Muscle layer of colon (tissue), 2 donors: Measurements from ENCODE around the gene PIGM.

Experiments used
- H3K27ac ChIP-seq: one replicate; pipeline ENCODE4 v1.7.0; 2013; ENCODE audit warnings: low read depth, mild to moderate bottlenecking, low read length, moderate library complexity
- H3K27me3 ChIP-seq, 2 donors: one replicate each; pipeline ENCODE4 v1.7.0; 2013; ENCODE audit warnings: low read length in 2 of 2, mild to moderate bottlenecking in 2 of 2; ENCODE audit not compliant: insufficient read depth in 2 of 2, control insufficient read depth in 1 of 2
- H3K36me3 ChIP-seq: one replicate; pipeline ENCODE4 v1.7.0; 2013; ENCODE audit warnings: mild to moderate bottlenecking, low read length; ENCODE audit not compliant: insufficient read depth
- H3K4me1 ChIP-seq: one replicate; pipeline ENCODE4 v1.7.0; 2013; ENCODE audit warnings: mild to moderate bottlenecking, low read length; ENCODE audit not compliant: insufficient read depth
- H3K4me3 ChIP-seq, 2 donors: one replicate each; pipeline ENCODE4 v1.7.0; 2013; ENCODE audit warnings: low read length in 2 of 2, low read depth in 1 of 2, mild to moderate bottlenecking in 1 of 2, moderate library complexity in 1 of 2
- H3K9ac ChIP-seq: one replicate; pipeline ENCODE4 v1.7.0; 2013; ENCODE audit warnings: low read length
- H3K9me3 ChIP-seq: one replicate; pipeline ENCODE4 v1.7.0; 2013; ENCODE audit warnings: mild to moderate bottlenecking, low read length
- donor health status: abdominal sarcoma.
- donor health status: Adenocarcinoma of cecum.

Gene PIGM

DNA sequence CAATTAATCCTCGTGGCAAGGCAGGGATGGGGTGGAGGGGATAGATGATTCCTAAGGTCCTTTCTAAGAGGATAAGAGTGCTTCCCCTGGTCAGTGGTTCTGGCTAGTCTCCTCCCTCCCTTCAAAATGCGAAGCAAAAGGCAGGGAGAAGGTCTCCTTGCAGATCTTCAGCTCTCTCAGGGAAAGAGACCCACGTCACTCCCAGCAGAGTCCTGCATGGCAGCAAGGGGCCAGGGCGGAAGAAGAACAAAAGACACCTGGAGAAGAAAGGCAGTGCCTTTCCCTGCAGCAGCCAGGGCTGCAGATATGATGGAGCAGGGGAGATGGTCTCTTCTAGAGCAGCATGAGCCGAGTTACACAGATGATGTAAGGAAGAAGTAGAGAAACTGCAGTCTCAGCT lies 48.1 kb downstream of the PIGM start:
- no peak overlapping the region for H3K4me3 ChIP-seq
- H3K9me3 ChIP-seq = no peaks in the 10 kb centered on the region
- no peak overlapping the region for H3K27ac ChIP-seq
- H3K27me3 ChIP-seq = no peaks in the 10 kb centered on the region
- peaks cover 14% of the 10 kb centered on the region for H3K4me1 ChIP-seq
- no peak overlapping the region for H3K9ac ChIP-seq
- no peaks in the 10 kb centered on the region for H3K36me3 ChIP-seq

DNA sequence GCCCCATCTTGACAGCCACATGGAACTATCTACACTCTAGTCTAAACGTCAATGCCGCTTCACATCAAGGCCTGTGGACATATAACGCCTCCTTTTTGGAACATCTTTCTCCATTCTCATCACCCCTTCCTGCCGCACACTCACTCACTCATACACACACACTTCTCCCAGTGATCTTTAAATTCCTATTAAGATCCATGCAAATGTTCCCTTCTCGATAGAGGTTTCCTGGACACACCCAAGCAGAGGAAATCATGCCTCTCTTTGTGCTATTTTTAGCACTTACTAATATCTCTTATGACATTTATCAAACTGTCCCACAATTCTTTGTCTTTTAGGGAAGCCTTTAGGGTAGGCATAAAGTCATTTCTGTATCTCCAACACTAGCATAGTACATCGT lies 49.5 kb downstream of the PIGM start:
- no peaks in the 10 kb centered on the region for H3K36me3 ChIP-seq
- no peak overlapping the region for H3K9ac ChIP-seq
- H3K27me3 ChIP-seq = no peaks in the 10 kb centered on the region
- H3K9me3 ChIP-seq = no peaks in the 10 kb centered on the region
- no peak overlapping the region for H3K4me3 ChIP-seq
- peaks cover 20% of the 10 kb centered on the region for H3K4me1 ChIP-seq
- H3K27ac ChIP-seq = no peak overlapping the region

DNA sequence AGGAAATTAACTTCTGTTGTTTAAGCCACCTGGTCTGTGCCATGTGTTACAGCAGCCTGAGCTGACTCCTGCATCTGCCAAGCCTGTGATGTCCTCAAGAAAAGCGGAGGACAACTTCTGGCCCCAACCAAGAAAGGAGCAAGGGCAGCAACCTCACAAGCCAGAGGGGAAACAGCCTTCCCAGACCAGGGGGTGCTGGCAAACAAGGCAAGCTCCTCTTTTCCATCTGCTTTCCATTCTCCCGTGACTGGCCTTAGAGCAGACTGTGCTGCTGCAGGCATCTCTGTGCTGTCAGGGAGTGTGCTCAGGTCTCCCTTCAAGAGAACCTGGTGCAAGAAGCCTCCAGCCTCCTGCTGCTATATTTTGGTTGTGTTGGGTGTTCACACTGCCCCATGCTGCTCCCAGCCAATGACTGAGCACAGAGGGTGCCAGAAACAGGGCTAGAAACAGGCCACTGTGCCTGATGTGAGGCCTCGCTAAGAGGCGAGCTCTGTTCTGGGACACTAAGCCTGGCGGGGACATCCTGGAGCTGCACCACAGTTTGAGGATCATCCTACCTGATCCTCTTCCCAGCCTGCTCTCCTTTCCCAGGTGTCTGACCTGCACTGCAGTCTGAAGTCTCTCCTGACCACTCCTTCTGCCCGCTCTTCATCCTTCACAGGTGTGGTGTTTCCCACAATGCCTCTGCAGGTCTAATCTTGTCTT lies 50.3 kb downstream of the PIGM start:
- Histone ChIP-seq H3K9ac (no peak overlapping the region), H3K4me3 (no peak overlapping the region), H3K9me3 (no peaks in the 10 kb centered on the region), H3K27me3 (no peaks in the 10 kb centered on the region), H3K4me1 (peaks cover 20% of the 10 kb centered on the region), H3K36me3 (no peaks in the 10 kb centered on the region), H3K27ac (no peak overlapping the region)

DNA sequence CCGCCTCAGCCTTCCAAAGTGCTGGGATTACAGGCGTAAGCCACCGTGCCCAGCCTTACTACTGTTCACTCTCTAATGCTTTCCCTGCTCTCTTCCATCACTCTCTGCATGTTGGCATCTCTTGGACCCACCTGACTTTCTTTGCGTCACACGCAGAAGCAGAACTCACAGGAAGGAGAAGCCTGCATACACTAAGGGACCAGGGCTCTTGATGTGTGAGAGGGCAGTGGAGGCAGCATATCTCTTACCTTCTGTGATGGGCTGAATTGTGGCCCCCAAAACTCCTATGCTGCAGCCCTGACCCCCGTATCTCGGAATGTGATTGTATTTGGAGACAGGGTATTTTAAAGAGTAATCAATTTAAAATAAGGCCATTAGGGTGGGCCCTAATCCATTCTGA lies 51.0 kb downstream of the PIGM start:
- H3K36me3 ChIP-seq = no peaks in the 10 kb centered on the region
- peaks cover 20% of the 10 kb centered on the region for H3K4me1 ChIP-seq
- H3K9ac ChIP-seq = no peak overlapping the region
- H3K27me3 ChIP-seq = no peaks in the 10 kb centered on the region
- no peaks in the 10 kb centered on the region for H3K9me3 ChIP-seq
- H3K27ac ChIP-seq = no peak overlapping the region
- H3K4me3 ChIP-seq = no peak overlapping the region

DNA sequence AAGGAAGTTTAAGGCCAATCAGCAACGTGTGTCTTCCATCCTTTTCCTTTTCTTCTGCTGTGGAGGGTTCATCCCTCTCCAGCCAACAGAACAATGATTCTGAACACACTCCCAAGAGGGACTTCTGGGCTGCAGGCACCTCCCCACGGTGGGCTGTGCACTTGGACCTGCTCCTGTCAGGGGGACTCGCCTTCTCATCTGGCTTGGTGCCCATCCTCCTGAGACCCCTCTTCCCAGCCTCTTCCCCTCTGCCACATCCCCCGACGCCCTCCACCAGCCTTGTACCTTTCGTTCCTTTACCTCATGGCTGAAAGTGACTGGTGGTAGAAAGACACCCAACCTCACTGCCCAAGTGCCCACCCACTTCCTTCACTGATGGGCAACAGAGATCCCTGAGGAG lies 51.7 kb downstream of the PIGM start:
- no peaks in the 10 kb centered on the region for H3K9me3 ChIP-seq
- H3K27me3 ChIP-seq = no peaks in the 10 kb centered on the region
- H3K9ac ChIP-seq = no peak overlapping the region
- H3K4me3 ChIP-seq = no peak overlapping the region
- no peaks in the 10 kb centered on the region for H3K36me3 ChIP-seq
- no peak overlapping the region for H3K27ac ChIP-seq
- H3K4me1 ChIP-seq = peaks cover 20% of the 10 kb centered on the region

DNA sequence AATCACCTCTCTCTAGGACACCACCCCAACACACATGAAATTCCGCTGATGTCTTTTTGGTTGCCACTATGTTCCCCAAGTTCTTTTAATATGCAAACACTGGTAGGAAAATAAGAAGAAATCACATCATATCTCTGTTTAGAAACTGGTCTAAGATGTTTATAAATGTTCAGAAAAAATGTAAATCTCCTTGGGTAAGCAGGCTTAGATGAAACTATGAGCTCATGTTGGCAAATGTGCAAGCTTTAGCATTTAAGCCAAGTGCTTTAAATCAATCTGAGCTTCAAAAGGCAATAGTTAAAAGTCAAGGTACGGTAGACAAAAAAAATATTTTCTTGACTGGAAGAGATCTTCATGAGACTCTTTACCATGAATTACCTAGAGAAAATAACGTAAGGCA lies 52.5 kb downstream of the PIGM start:
- H3K27ac ChIP-seq = no peak overlapping the region
- no peaks in the 10 kb centered on the region for H3K36me3 ChIP-seq
- H3K27me3 ChIP-seq = no peaks in the 10 kb centered on the region
- no peak overlapping the region for H3K4me3 ChIP-seq
- H3K4me1 ChIP-seq = peaks cover 20% of the 10 kb centered on the region
- H3K9ac ChIP-seq = no peak overlapping the region
- H3K9me3 ChIP-seq = no peaks in the 10 kb centered on the region

DNA sequence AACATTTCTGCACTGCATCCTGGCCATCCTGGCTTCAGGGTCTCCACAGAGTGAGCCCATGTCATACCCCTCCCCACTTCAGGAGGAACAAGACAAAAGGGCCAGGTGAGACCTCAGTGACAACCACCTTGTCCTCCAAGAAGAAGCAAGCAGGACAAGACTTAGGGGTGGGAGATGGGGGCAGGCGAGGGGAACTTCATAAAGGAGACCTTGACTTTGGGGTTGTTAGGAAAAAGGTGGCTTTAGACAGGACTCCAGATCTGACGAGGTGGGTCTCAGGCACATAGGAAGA lies 53.7 kb downstream of the PIGM start:
- no peak overlapping the region for H3K9ac ChIP-seq

DNA sequence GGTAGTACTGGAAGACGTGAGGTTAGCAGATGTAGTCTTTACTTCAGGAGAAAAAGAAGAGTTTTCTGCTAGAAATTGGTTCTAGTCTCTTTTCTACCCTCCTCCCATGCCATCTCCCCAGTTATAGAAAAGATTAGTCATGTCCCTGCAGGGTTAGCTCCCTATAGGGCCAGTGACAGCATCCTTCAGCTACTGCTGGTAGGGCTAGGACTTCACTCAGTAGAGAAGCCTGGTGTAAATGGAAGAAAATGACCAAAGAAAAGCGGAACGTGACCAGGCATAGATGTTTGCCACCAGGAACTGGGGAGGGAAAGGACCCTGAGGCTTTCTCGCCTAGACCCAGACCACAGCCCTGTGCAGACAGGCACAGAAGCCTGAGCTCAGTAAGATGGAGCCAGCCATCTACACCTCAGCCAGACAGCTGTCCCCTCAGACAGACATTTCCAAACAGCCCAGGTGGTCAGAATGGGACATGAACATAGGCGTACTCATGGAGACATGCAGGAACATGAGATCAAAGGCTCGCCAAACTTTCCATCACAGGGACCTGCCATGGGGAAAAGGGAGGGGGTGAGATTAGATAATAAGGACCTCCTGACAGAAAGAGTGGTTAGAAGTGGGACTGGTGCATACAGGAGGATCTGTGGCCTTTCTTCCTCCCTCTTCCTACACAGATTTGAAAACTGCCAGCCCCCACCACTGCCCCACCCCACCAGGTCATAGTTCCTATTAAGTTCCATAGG lies 54.3 kb downstream of the PIGM start:
- Histone ChIP-seq H3K27ac (no peak overlapping the region), H3K4me1 (peaks cover 20% of the 10 kb centered on the region), H3K27me3 (no peaks in the 10 kb centered on the region), H3K36me3 (no peaks in the 10 kb centered on the region), H3K9ac (no peak overlapping the region), H3K4me3 (no peak overlapping the region), H3K9me3 (no peaks in the 10 kb centered on the region)

More for the DNA sequence above, 53.7 kb downstream of the PIGM start:
- no peaks in the 10 kb centered on the region for H3K27me3 ChIP-seq
- no peak overlapping the region for H3K4me3 ChIP-seq
- no peaks in the 10 kb centered on the region for H3K9me3 ChIP-seq
- no peaks in the 10 kb centered on the region for H3K36me3 ChIP-seq
- H3K4me1 ChIP-seq = peaks cover 20% of the 10 kb centered on the region
- H3K27ac ChIP-seq = no peak overlapping the region
